Endothelial cell of umbilical vein (primary cell): ENCODE data around the gene GP5.

Experiments
- EZH2 ChIP-seq: IDR thresholded peaks from 2 replicates; pipeline ENCODE4 v1.6.1; 2012; ENCODE audit warnings: borderline replicate concordance, low read depth, mild to moderate bottlenecking, moderate library complexity, low read length, inconsistent platforms; ENCODE audit not compliant: severe bottlenecking
- FOS ChIP-seq: IDR thresholded peaks from 2 replicates; pipeline ENCODE4 v1.6.1; 2011; ENCODE audit warnings: mild to moderate bottlenecking, low read length, moderate library complexity, borderline replicate concordance; ENCODE audit not compliant: insufficient read depth
- GATA2 ChIP-seq: IDR thresholded peaks from 2 replicates; pipeline ENCODE4 v1.7.0; 2011; ENCODE audit warnings: low read depth, mild to moderate bottlenecking, moderate library complexity, mixed read lengths, low read length; ENCODE audit not compliant: insufficient read length, insufficient read depth
- JUN ChIP-seq: IDR thresholded peaks from 2 replicates; pipeline ENCODE4 v1.6.1; 2011; ENCODE audit warnings: borderline replicate concordance, low read depth; ENCODE audit not compliant: insufficient read length, insufficient read depth
- MYC ChIP-seq: IDR thresholded peaks from one replicate; pipeline ENCODE4 v1.6.1; 2011; ENCODE audit warnings: mild to moderate bottlenecking, low read depth, low read length
- POLR2A ChIP-seq: IDR thresholded peaks from 2 replicates; pipeline ENCODE4 v1.6.1; 2012; ENCODE audit warnings: low read depth, mild to moderate bottlenecking, control low read depth, low read length
- POLR2AphosphoS5 ChIP-seq: IDR thresholded peaks from 2 replicates; pipeline ENCODE4 v1.6.1; 2012; ENCODE audit warnings: low read depth, mild to moderate bottlenecking, control low read depth, low read length, moderate library complexity; ENCODE audit not compliant: insufficient read depth
- TF ChIP-seq, protein P1 (sequence below), 2 donors: IDR thresholded peaks; 1 replicate in 1 of 2; 2 replicates in 1 of 2; pipeline ENCODE4 v1.5.1; 2011; ENCODE audit warnings: low read length in 2 of 2, mild to moderate bottlenecking in 2 of 2, moderate library complexity in 2 of 2, control low read depth in 1 of 2, inconsistent platforms in 1 of 2, low read depth in 1 of 2; ENCODE audit not compliant: insufficient read depth in 1 of 2; ENCODE audit errors: extremely low read depth in 1 of 2
- TF ChIP-seq, protein P2 (sequence below): IDR thresholded peaks from 2 replicates; pipeline ENCODE4 v1.6.1; 2011; ENCODE audit not compliant: insufficient read depth, insufficient read length

DNA sequence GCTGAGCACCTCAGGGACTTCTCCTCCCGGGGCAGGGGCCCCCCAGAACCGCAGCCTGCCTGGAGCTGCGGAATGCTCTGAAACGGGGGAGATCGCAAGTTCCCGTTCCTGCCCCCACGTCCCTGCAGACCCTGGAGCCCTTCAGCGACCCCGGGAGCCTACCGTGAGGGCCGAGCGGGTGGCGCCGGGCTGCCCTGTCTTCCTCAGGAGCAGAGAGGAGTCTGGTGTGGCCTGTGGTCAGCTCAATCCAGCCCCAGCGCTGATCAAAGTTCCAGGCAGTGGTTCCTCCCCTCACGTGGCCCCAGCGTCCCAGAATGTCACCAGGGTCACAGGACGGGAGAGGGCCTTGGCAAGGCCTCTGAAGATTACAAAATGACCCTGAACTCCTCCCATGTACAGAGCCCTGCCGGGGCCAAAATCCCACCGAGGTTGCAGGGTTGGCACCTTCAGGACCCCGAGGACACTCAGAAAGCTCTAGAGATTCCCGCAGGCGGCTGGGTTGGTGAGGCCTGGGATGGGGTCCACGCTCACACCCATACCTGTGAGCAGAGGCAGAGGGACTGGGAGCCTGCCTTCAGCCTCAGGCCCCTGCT, 47.9 kb downstream of the GP5 start, which contains the start of gene CPN2:
- TF ChIP-seq, protein P1, sequence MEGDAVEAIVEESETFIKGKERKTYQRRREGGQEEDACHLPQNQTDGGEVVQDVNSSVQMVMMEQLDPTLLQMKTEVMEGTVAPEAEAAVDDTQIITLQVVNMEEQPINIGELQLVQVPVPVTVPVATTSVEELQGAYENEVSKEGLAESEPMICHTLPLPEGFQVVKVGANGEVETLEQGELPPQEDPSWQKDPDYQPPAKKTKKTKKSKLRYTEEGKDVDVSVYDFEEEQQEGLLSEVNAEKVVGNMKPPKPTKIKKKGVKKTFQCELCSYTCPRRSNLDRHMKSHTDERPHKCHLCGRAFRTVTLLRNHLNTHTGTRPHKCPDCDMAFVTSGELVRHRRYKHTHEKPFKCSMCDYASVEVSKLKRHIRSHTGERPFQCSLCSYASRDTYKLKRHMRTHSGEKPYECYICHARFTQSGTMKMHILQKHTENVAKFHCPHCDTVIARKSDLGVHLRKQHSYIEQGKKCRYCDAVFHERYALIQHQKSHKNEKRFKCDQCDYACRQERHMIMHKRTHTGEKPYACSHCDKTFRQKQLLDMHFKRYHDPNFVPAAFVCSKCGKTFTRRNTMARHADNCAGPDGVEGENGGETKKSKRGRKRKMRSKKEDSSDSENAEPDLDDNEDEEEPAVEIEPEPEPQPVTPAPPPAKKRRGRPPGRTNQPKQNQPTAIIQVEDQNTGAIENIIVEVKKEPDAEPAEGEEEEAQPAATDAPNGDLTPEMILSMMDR (IDR thresholded peaks at IDR 0.05; ENCODE audit: extremely low read depth in 1 of 2, insufficient read depth in 1 of 2, low read depth in 1 of 2, low read length in 2 of 2) = no peak
- no peak for TF ChIP-seq POLR2AphosphoS5
- no peak for TF ChIP-seq FOS
- TF ChIP-seq MYC = no peak
- TF ChIP-seq EZH2 = no peak
- no peak for TF ChIP-seq POLR2A
- TF ChIP-seq, protein P2, sequence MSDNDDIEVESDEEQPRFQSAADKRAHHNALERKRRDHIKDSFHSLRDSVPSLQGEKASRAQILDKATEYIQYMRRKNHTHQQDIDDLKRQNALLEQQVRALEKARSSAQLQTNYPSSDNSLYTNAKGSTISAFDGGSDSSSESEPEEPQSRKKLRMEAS = no peak
- no peak for TF ChIP-seq JUN
- TF ChIP-seq GATA2 = no peak
